GM12873 (cell line): ENCODE results near the gene ENC1.

Experiments
- TF ChIP-seq, protein P1 (sequence below): IDR thresholded peaks from 2 replicates; pipeline ENCODE4 v1.5.1; 2012; ENCODE audit warnings: low read depth, mild to moderate bottlenecking, moderate library complexity, low read length, control low read depth; ENCODE audit not compliant: insufficient read depth; ENCODE audit errors: missing control alignments

The ENC1 gene

GRCh38 chr5:74636149-74636548 lies 4.4 kb downstream of the ENC1 start:
- TF ChIP-seq, protein P1, sequence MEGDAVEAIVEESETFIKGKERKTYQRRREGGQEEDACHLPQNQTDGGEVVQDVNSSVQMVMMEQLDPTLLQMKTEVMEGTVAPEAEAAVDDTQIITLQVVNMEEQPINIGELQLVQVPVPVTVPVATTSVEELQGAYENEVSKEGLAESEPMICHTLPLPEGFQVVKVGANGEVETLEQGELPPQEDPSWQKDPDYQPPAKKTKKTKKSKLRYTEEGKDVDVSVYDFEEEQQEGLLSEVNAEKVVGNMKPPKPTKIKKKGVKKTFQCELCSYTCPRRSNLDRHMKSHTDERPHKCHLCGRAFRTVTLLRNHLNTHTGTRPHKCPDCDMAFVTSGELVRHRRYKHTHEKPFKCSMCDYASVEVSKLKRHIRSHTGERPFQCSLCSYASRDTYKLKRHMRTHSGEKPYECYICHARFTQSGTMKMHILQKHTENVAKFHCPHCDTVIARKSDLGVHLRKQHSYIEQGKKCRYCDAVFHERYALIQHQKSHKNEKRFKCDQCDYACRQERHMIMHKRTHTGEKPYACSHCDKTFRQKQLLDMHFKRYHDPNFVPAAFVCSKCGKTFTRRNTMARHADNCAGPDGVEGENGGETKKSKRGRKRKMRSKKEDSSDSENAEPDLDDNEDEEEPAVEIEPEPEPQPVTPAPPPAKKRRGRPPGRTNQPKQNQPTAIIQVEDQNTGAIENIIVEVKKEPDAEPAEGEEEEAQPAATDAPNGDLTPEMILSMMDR = no peak

- TF ChIP-seq, protein P1 = no peak
Observed at GRCh38 chr5:74634611-74635286, 5.8 kb downstream of the ENC1 start.

DNA sequence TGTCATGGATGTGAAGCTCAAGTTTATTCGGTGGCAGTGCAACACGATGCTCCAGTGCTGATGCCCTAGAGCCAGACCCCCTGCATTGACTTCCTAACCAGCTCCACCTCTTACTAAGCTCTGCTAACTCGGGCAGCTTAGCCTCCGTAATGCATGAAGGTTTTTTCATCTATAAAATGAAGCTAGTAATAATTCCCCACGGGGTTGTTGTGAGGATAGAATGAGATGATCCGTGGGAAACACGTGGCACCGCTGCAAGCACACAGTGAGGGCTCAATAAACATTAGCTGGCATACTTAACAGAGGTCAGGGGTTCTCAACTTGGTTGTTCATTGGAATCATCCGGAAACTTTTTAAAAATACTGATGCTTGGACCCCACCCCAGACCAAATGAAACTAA lies 6.8 kb downstream of the ENC1 start:
- TF ChIP-seq, protein P1 = no peak

DNA sequence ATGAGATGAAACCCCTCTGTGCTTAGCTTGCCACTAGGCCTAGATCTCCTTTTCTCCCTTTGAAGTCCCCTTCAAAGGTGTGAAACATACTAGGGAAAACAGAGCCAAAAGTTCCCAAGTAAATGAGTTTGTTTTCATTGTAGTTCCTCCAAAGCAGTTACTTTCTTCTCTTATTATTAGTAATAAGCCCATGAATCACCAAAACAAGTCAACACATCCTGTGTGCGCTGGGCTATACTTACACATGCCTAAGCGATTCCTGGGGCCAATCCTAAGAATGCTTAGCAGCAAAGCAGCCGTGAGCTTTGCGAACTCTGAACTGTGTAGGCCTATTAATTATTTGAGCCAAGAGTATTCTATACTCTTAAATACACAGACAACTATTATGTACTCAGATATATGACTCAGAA lies 7.6 kb downstream of the ENC1 start:
- TF ChIP-seq, protein P1 = no peak

DNA sequence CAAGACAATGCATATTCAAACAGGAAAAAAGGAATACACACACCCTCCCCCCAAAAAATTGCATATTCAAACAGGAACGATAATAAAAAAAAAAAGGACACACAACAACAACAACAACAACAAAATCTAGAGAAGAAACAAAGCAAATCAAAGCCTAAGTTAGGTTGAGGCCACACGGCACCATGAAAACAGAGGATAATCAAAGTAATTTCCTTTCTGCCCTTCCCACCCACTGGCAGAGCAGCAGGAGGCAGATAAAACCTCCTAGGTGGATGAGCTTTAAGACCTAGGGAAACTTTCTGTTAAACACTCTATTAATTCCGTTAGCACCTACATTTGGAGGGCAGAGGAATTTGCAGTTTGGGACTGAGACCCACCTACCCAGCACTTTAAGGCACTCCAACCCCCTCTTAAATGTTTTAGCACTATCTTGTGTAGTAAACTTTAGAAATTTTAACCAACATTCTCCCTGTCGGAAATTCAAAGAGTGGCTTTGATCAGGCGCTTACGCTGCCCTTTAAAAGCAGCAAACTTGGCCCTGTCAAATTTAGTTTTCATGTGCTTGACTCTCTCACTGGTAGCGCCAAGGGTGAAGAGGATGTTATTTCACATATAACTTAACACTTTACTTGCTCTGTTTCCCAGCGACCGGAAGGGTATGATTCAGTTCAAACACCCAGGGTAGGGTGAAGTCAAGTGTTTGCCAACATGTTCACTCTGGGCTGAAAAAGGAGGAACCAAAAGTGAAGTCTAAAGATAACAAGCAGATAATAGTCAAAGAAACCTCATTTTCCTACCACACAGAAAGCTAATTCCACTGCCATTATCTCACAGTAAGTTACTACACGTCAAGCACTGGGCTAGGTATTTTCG lies 9.2 kb downstream of the ENC1 start:
- TF ChIP-seq, protein P1 = no peak

- TF ChIP-seq, protein P1 = no peak
Observed at GRCh38 chr5:74630453-74631066, 10.0 kb downstream of the ENC1 start.

GRCh38 chr5:74629326-74629725 lies 11.2 kb downstream of the ENC1 start:
- TF ChIP-seq, protein P1 = no peak
